WTC11 (cell line): Measurements from ENCODE around the gene PRMT9. TPM values are rescaled to one million over a fixed set of nuclear protein-coding genes. Genes with fewer than 3 reads are reported as not detected.
A peak's percentile ranks its signal among the peaks of the same experiment; 100 is the strongest.

Experiments used
- ATAC-seq: fragments of 200-7000 bp; cut with Tn5 transposase; 2 replicates; pipeline ENCODE4 v1.10.0; 2021; ENCODE audit warnings: mild to moderate bottlenecking, moderate library complexity
- CTCF ChIA-PET: fragments of 300-600 bp; sonication (Branson Sonifier 250); formaldehyde crosslinking; loops from one replicate; lab custom pipeline; 2021; ENCODE audit warnings: antibody characterized with exemption; lab: Charles Lee
- POLR2A ChIA-PET: fragments of 350-600 bp; sonication (Branson Sonifier 250); formaldehyde crosslinking; loops from one replicate; lab custom pipeline; 2021; ENCODE audit warnings: antibody characterized with exemption; lab: Charles Lee
- DNase-seq: peaks from one replicate; pipeline ENCODE4 v3.0.0; 2021; ENCODE audit warnings: low spot score
- H3K27ac Mint-ChIP-seq: 2 replicates; pipeline ENCODE4 v1.8.0; 2021; ENCODE audit warnings: mixed read lengths
- H3K27me3 Mint-ChIP-seq: 2 replicates; pipeline ENCODE4 v1.8.0; 2021; ENCODE audit warnings: low read depth, mild to moderate bottlenecking, moderate library complexity, mixed read lengths
- H3K36me3 Mint-ChIP-seq: 2 replicates; pipeline ENCODE4 v1.8.0; 2021; ENCODE audit warnings: mixed read lengths
- H3K4me1 Mint-ChIP-seq: 2 replicates; pipeline ENCODE4 v1.8.0; 2022; ENCODE audit warnings: mixed read lengths
- H3K4me3 Mint-ChIP-seq: 2 replicates; pipeline ENCODE4 v1.8.0; 2021; ENCODE audit warnings: mild to moderate bottlenecking, moderate library complexity, mixed read lengths
- H3K9me3 Mint-ChIP-seq: 2 replicates; pipeline ENCODE4 v1.8.0; 2021; ENCODE audit warnings: mixed read lengths
- CREB1 ChIP-seq: sonication (generic); formaldehyde crosslinking; IDR thresholded peaks from 2 replicates; pipeline ENCODE4 v1.8.0; 2023; ENCODE audit warnings: mild to moderate bottlenecking, missing genetic modification reagents
- CREM ChIP-seq: sonication (generic); formaldehyde crosslinking; IDR thresholded peaks from 2 replicates; pipeline ENCODE4 v1.8.1; 2022; ENCODE audit warnings: mild to moderate bottlenecking, missing genetic modification reagents, moderate library complexity
- GABPB1 ChIP-seq: sonication (generic); formaldehyde crosslinking; IDR thresholded peaks from 2 replicates; pipeline ENCODE4 v1.8.1; 2023; ENCODE audit warnings: mild to moderate bottlenecking, missing genetic modification reagents
- HMGA2 ChIP-seq: fragments of 250-450 bp; sonication (Bioruptor Pico); IDR thresholded peaks from 2 replicates; pipeline ENCODE4 v1.4.0; 2021; ENCODE audit warnings: mild to moderate bottlenecking, moderate library complexity
- NFYB ChIP-seq: sonication (generic); formaldehyde crosslinking; conservative IDR thresholded peaks from 2 replicates; pipeline ENCODE4 v1.8.0; 2022; ENCODE audit warnings: low read depth, missing genetic modification reagents
- OVOL2 ChIP-seq: fragments of 250-450 bp; sonication (Bioruptor Pico); IDR thresholded peaks from 2 replicates; pipeline ENCODE4 v1.9.0; 2021; ENCODE audit warnings: mild to moderate bottlenecking, borderline replicate concordance
- RELA ChIP-seq: sonication (generic); formaldehyde crosslinking; IDR thresholded peaks from 2 replicates; pipeline ENCODE4 v1.8.1; 2022; ENCODE audit warnings: missing genetic modification reagents, mild to moderate bottlenecking, borderline replicate concordance
- TCF7 ChIP-seq: sonication (generic); formaldehyde crosslinking; IDR thresholded peaks from 2 replicates; pipeline ENCODE4 v1.8.0; 2022; ENCODE audit warnings: mild to moderate bottlenecking, low read depth, missing genetic modification reagents, moderate library complexity
- ZNF232 ChIP-seq: sonication (generic); formaldehyde crosslinking; IDR thresholded peaks from 2 replicates; pipeline ENCODE4 v1.8.0; 2022; ENCODE audit warnings: mild to moderate bottlenecking, missing genetic modification reagents
- ZNF423 ChIP-seq: fragments of 250-450 bp; sonication (Bioruptor Pico); IDR thresholded peaks from 2 replicates; pipeline ENCODE4 v2.1.2; 2022; ENCODE audit warnings: mild to moderate bottlenecking, moderate library complexity
- total RNA-seq: library from RNA; stranded (reverse); gene quantifications from 3 replicates; pipeline ENCODE4 v1.2.3, GENCODE V29; 2021
- TF ChIP-seq, protein P1 (sequence below): sonication (generic); formaldehyde crosslinking; conservative IDR thresholded peaks from 2 replicates; pipeline ENCODE4 v1.8.1; 2022; ENCODE audit warnings: mild to moderate bottlenecking, missing genetic modification reagents
- TF ChIP-seq, protein P2 (sequence below): sonication (generic); formaldehyde crosslinking; IDR thresholded peaks from 2 replicates; pipeline ENCODE4 v1.8.0; 2022; ENCODE audit warnings: missing genetic modification reagents
- TF ChIP-seq, protein P3 (sequence below): sonication (generic); formaldehyde crosslinking; IDR thresholded peaks from 2 replicates; pipeline ENCODE4 v1.8.1; 2022; ENCODE audit warnings: mild to moderate bottlenecking, moderate library complexity, missing genetic modification reagents
- TF ChIP-seq, protein P4 (sequence below): fragments of 250-450 bp; sonication (Bioruptor Pico); IDR thresholded peaks from 2 replicates; pipeline ENCODE4 v1.9.0; 2021; ENCODE audit warnings: mild to moderate bottlenecking, borderline replicate concordance
- TF ChIP-seq, protein P5 (sequence below): sonication (generic); formaldehyde crosslinking; IDR thresholded peaks from 2 replicates; pipeline ENCODE4 v1.8.0; 2022; ENCODE audit warnings: mild to moderate bottlenecking, missing genetic modification reagents
- TF ChIP-seq, protein P6 (sequence below): sonication (generic); formaldehyde crosslinking; IDR thresholded peaks from 2 replicates; pipeline ENCODE4 v1.8.0; 2023; ENCODE audit warnings: mild to moderate bottlenecking, missing genetic modification reagents

PRMT9 gene
- total RNA-seq, 1 experiment from 2014 or later, result 11.4 TPM

DNA sequence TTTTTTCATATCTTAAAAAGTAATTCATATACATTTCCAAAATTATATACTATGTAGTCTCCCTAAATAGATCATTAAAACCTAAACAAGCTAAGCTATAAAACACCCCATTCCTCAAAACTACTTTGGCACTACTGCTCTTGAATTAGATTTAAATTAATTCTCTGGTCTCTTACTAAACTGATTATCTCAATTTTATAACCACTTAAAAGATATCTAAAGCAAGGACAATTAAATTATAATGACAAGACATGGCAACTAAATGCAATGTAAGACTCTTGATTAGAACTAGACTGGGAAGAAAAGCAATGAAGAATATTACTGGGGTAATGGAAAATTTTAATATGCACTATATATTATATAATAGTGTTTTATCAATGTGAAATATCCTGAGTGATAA lies 38.9 kb downstream of the PRMT9 start:
- Mint-ChIP-seq H3K4me1 (peaks cover 19% of the 10 kb centered on the region), H3K4me3 (no peak overlapping the region), H3K36me3 (peaks cover 34% of the 10 kb centered on the region), H3K9me3 (peaks cover 13% of the 10 kb centered on the region; the same call in 1 of the 2 replicates), H3K27me3 (no peaks in the 10 kb centered on the region), H3K27ac (no peak overlapping the region)
- DNase-seq, result no peak
- ATAC-seq, result no peak
- ChIA-PET POLR2A (no interaction called here), CTCF (interaction anchor here (0.6 to 2.6 kb wide), 3 partner anchors 34 to 446 kb away, joined by 3 to 10 read pairs (median 3); no protein-coding TSS in a partner anchor)
- TF ChIP-seq CREM (CRISPR knock-in tag) (no peak), TCF7 (CRISPR knock-in tag) (no peak), GABPB1 (no peak)
- TF ChIP-seq, protein P1, sequence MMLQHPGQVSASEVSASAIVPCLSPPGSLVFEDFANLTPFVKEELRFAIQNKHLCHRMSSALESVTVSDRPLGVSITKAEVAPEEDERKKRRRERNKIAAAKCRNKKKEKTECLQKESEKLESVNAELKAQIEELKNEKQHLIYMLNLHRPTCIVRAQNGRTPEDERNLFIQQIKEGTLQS, result no peak
- TF ChIP-seq, protein P2, sequence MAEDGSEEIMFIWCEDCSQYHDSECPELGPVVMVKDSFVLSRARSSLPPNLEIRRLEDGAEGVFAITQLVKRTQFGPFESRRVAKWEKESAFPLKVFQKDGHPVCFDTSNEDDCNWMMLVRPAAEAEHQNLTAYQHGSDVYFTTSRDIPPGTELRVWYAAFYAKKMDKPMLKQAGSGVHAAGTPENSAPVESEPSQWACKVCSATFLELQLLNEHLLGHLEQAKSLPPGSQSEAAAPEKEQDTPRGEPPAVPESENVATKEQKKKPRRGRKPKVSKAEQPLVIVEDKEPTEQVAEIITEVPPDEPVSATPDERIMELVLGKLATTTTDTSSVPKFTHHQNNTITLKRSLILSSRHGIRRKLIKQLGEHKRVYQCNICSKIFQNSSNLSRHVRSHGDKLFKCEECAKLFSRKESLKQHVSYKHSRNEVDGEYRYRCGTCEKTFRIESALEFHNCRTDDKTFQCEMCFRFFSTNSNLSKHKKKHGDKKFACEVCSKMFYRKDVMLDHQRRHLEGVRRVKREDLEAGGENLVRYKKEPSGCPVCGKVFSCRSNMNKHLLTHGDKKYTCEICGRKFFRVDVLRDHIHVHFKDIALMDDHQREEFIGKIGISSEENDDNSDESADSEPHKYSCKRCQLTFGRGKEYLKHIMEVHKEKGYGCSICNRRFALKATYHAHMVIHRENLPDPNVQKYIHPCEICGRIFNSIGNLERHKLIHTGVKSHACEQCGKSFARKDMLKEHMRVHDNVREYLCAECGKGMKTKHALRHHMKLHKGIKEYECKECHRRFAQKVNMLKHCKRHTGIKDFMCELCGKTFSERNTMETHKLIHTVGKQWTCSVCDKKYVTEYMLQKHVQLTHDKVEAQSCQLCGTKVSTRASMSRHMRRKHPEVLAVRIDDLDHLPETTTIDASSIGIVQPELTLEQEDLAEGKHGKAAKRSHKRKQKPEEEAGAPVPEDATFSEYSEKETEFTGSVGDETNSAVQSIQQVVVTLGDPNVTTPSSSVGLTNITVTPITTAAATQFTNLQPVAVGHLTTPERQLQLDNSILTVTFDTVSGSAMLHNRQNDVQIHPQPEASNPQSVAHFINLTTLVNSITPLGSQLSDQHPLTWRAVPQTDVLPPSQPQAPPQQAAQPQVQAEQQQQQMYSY (CRISPR knock-in tag), result no peak
- TF ChIP-seq, protein P3, sequence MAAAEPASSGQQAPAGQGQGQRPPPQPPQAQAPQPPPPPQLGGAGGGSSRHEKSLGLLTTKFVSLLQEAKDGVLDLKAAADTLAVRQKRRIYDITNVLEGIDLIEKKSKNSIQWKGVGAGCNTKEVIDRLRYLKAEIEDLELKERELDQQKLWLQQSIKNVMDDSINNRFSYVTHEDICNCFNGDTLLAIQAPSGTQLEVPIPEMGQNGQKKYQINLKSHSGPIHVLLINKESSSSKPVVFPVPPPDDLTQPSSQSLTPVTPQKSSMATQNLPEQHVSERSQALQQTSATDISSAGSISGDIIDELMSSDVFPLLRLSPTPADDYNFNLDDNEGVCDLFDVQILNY (CRISPR knock-in tag), result no peak
- TF ChIP-seq, protein P4, sequence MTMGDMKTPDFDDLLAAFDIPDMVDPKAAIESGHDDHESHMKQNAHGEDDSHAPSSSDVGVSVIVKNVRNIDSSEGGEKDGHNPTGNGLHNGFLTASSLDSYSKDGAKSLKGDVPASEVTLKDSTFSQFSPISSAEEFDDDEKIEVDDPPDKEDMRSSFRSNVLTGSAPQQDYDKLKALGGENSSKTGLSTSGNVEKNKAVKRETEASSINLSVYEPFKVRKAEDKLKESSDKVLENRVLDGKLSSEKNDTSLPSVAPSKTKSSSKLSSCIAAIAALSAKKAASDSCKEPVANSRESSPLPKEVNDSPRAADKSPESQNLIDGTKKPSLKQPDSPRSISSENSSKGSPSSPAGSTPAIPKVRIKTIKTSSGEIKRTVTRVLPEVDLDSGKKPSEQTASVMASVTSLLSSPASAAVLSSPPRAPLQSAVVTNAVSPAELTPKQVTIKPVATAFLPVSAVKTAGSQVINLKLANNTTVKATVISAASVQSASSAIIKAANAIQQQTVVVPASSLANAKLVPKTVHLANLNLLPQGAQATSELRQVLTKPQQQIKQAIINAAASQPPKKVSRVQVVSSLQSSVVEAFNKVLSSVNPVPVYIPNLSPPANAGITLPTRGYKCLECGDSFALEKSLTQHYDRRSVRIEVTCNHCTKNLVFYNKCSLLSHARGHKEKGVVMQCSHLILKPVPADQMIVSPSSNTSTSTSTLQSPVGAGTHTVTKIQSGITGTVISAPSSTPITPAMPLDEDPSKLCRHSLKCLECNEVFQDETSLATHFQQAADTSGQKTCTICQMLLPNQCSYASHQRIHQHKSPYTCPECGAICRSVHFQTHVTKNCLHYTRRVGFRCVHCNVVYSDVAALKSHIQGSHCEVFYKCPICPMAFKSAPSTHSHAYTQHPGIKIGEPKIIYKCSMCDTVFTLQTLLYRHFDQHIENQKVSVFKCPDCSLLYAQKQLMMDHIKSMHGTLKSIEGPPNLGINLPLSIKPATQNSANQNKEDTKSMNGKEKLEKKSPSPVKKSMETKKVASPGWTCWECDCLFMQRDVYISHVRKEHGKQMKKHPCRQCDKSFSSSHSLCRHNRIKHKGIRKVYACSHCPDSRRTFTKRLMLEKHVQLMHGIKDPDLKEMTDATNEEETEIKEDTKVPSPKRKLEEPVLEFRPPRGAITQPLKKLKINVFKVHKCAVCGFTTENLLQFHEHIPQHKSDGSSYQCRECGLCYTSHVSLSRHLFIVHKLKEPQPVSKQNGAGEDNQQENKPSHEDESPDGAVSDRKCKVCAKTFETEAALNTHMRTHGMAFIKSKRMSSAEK (CRISPR knock-in tag), result no peak

DNA sequence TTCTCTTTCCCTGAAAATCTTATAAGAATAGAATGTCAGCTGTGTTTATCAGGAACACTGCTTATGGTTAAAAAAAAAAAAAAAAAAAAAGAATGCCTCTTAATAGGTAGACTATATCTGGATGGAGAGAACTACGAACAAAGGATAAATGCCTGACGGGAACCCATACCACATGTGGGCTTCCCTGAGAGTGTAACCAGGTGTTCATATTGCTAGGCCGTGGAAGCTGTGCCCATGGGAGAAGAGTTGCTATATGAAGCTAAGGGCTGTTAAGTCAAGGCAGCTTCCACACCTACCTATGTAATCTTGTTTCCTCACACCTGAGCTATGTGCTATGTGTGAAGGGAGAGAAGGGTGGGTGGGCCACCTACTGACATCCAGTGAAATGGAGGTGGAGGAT lies 39.5 kb downstream of the PRMT9 start:
- POLR2A ChIA-PET, result no interaction called here
- CTCF ChIA-PET, result interaction anchor here (0.5 to 1.0 kb wide), 4 partner anchors 34 to 446 kb away, joined by 3 to 7 read pairs (median 3); no protein-coding TSS in a partner anchor
- TF ChIP-seq, protein P5, sequence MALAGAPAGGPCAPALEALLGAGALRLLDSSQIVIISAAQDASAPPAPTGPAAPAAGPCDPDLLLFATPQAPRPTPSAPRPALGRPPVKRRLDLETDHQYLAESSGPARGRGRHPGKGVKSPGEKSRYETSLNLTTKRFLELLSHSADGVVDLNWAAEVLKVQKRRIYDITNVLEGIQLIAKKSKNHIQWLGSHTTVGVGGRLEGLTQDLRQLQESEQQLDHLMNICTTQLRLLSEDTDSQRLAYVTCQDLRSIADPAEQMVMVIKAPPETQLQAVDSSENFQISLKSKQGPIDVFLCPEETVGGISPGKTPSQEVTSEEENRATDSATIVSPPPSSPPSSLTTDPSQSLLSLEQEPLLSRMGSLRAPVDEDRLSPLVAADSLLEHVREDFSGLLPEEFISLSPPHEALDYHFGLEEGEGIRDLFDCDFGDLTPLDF (CRISPR knock-in tag), result no peak
- TF ChIP-seq CREB1 (no peak), NFYB (CRISPR knock-in tag) (no peak), OVOL2 (no peak), HMGA2 (CRISPR knock-in tag) (no peak), ZNF232 (CRISPR knock-in tag) (no peak), RELA (CRISPR knock-in tag) (no peak), ZNF423 (no peak)
- TF ChIP-seq, protein P4 (CRISPR knock-in tag), result no peak
- TF ChIP-seq, protein P6, sequence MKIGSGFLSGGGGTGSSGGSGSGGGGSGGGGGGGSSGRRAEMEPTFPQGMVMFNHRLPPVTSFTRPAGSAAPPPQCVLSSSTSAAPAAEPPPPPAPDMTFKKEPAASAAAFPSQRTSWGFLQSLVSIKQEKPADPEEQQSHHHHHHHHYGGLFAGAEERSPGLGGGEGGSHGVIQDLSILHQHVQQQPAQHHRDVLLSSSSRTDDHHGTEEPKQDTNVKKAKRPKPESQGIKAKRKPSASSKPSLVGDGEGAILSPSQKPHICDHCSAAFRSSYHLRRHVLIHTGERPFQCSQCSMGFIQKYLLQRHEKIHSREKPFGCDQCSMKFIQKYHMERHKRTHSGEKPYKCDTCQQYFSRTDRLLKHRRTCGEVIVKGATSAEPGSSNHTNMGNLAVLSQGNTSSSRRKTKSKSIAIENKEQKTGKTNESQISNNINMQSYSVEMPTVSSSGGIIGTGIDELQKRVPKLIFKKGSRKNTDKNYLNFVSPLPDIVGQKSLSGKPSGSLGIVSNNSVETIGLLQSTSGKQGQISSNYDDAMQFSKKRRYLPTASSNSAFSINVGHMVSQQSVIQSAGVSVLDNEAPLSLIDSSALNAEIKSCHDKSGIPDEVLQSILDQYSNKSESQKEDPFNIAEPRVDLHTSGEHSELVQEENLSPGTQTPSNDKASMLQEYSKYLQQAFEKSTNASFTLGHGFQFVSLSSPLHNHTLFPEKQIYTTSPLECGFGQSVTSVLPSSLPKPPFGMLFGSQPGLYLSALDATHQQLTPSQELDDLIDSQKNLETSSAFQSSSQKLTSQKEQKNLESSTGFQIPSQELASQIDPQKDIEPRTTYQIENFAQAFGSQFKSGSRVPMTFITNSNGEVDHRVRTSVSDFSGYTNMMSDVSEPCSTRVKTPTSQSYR (CRISPR knock-in tag), result no peak

More for the DNA sequence above, 39.5 kb downstream of the PRMT9 start:
- Mint-ChIP-seq H3K4me3 (no peak overlapping the region), H3K27ac (peak overlapping the region; percentile 46; the same call in 1 of the 2 replicates), H3K36me3 (peaks cover 34% of the 10 kb centered on the region), H3K9me3 (peaks cover 13% of the 10 kb centered on the region; the same call in 1 of the 2 replicates), H3K27me3 (no peaks in the 10 kb centered on the region), H3K4me1 (peaks cover 23% of the 10 kb centered on the region)
- DNase-seq (no peak), ATAC-seq (no peak)
